ENCODE measurements around the gene ZNF470.

Gene ZNF470

DNA sequence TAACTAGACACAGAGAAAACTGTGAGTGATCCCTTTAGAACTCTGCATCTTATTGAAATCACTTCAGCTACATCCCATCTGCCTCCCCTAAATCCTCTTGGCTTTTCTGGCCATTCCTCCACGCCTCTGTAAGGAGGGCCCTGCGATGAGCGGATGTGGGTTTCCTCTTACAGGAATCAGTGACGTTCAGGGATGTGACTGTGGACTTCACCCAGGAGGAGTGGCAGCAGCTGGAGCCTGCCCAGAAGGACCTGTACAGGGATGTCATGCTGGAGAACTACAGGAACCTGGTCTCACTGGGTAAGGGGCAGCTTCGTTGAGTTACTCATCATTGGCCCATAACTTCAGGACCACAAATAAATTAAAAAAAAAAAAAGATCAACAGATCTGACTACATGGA, 46.4 kb downstream of the ZNF470 start (continued):
- TF ChIP-seq ZNF169 (tag by site-specific recombination; IDR thresholded peaks at IDR 0.05) (no peak), ZNF785 (tag by site-specific recombination; IDR thresholded peaks at IDR 0.05) (no peak)

DNA sequence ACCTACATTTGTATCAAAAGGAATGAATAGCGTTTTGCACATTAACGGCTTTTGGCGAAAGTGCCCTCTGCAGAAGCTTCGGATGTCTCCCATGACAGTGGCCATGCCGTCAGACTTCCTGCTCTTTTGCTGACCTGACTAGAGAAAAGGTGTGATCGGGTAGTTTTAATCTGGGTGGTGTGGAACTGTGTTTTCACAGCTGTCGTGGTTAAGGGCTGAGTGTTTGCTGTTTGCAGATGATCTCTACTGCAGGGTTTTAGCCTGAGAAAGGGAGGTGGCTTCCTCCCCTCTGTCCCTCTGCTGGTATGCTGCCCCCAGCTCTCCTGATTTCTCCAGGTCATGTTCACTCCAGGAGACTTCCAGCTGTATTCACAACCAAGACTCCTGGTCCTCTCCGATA, 50.3 kb downstream of the ZNF470 start:
- TF ChIP-seq, protein P1, sequence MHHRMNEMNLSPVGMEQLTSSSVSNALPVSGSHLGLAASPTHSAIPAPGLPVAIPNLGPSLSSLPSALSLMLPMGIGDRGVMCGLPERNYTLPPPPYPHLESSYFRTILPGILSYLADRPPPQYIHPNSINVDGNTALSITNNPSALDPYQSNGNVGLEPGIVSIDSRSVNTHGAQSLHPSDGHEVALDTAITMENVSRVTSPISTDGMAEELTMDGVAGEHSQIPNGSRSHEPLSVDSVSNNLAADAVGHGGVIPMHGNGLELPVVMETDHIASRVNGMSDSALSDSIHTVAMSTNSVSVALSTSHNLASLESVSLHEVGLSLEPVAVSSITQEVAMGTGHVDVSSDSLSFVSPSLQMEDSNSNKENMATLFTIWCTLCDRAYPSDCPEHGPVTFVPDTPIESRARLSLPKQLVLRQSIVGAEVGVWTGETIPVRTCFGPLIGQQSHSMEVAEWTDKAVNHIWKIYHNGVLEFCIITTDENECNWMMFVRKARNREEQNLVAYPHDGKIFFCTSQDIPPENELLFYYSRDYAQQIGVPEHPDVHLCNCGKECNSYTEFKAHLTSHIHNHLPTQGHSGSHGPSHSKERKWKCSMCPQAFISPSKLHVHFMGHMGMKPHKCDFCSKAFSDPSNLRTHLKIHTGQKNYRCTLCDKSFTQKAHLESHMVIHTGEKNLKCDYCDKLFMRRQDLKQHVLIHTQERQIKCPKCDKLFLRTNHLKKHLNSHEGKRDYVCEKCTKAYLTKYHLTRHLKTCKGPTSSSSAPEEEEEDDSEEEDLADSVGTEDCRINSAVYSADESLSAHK (tag by site-specific recombination; IDR thresholded peaks at IDR 0.05) = no peak
- TF ChIP-seq KLF7 (tag by site-specific recombination; IDR thresholded peaks at IDR 0.05; ENCODE audit: borderline replicate concordance) (no peak), ZFP41 (tag by site-specific recombination; IDR thresholded peaks at IDR 0.05; ENCODE audit: borderline replicate concordance) (no peak), HOXC10 (CRISPR knock-in tag; IDR thresholded peaks at IDR 0.05) (no peak)
- TF ChIP-seq, protein P2, sequence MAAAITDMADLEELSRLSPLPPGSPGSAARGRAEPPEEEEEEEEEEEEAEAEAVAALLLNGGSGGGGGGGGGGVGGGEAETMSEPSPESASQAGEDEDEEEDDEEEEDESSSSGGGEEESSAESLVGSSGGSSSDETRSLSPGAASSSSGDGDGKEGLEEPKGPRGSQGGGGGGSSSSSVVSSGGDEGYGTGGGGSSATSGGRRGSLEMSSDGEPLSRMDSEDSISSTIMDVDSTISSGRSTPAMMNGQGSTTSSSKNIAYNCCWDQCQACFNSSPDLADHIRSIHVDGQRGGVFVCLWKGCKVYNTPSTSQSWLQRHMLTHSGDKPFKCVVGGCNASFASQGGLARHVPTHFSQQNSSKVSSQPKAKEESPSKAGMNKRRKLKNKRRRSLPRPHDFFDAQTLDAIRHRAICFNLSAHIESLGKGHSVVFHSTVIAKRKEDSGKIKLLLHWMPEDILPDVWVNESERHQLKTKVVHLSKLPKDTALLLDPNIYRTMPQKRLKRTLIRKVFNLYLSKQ (tag by site-specific recombination; IDR thresholded peaks at IDR 0.05; ENCODE audit: borderline replicate concordance) = no peak
- TF ChIP-seq, protein P3, sequence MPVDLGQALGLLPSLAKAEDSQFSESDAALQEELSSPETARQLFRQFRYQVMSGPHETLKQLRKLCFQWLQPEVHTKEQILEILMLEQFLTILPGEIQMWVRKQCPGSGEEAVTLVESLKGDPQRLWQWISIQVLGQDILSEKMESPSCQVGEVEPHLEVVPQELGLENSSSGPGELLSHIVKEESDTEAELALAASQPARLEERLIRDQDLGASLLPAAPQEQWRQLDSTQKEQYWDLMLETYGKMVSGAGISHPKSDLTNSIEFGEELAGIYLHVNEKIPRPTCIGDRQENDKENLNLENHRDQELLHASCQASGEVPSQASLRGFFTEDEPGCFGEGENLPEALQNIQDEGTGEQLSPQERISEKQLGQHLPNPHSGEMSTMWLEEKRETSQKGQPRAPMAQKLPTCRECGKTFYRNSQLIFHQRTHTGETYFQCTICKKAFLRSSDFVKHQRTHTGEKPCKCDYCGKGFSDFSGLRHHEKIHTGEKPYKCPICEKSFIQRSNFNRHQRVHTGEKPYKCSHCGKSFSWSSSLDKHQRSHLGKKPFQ (tag by site-specific recombination; IDR thresholded peaks at IDR 0.05) = no peak
- ChIA-PET CTCF (no interaction called here), POLR2A (no interaction called here)
- H3K36me3 ChIP-seq (ENCODE audit: control insufficient read depth in 2 of 2, insufficient read depth in 1 of 2, low read length in 2 of 2) = peaks cover 4 to 29% of the 10 kb centered on the region in 2 experiments; a peak in 2 of 3 replicates
- no peak overlapping the region for H3K27ac ChIP-seq (ENCODE audit: extremely low read depth, low read depth, low read length)
- no peak overlapping the region for H3K4me3 ChIP-seq (ENCODE audit: low read depth, low read length)
- H3K9me3 ChIP-seq (ENCODE audit: control insufficient read depth, insufficient read depth, low read depth, low read length) = peaks cover 3% of the 10 kb centered on the region
- no peaks in the 10 kb centered on the region for H3K4me1 ChIP-seq (ENCODE audit: control insufficient read depth, insufficient read depth, low read length)

DNA sequence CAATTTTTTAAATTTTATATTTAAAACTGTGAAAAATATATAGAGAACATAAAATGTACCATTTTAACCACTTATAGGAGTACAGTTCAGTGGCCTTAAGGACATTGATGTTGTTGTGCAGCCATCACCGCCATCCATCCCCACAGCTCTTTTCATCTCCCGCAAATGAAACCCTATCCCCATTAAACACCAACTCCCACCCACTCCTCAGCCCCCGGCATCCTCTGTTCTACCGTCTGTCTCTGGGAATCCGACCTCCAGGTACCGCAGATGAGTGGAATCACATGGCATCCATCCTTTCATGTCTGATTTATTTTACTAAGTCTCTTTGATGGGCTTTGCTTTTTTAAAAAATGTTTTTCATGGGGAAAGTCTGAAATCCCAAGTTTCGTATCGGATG, 51.9 kb downstream of the ZNF470 start:
- Histone ChIP-seq H3K4me3 (ENCODE audit: low read depth, low read length) (no peak overlapping the region), H3K9me3 (ENCODE audit: control insufficient read depth, insufficient read depth, low read depth, low read length) (peaks cover 7% of the 10 kb centered on the region), H3K27ac (ENCODE audit: extremely low read depth, low read depth, low read length) (no peak overlapping the region), H3K36me3 (ENCODE audit: control insufficient read depth in 2 of 2, insufficient read depth in 1 of 2, low read length in 2 of 2) (peaks cover 13 to 42% of the 10 kb centered on the region in 2 experiments; a peak in 2 of 3 replicates), H3K4me1 (ENCODE audit: control insufficient read depth, insufficient read depth, low read length) (no peaks in the 10 kb centered on the region)
- ChIA-PET CTCF (no interaction called here), POLR2A (no interaction called here)
- TF ChIP-seq, protein P4, sequence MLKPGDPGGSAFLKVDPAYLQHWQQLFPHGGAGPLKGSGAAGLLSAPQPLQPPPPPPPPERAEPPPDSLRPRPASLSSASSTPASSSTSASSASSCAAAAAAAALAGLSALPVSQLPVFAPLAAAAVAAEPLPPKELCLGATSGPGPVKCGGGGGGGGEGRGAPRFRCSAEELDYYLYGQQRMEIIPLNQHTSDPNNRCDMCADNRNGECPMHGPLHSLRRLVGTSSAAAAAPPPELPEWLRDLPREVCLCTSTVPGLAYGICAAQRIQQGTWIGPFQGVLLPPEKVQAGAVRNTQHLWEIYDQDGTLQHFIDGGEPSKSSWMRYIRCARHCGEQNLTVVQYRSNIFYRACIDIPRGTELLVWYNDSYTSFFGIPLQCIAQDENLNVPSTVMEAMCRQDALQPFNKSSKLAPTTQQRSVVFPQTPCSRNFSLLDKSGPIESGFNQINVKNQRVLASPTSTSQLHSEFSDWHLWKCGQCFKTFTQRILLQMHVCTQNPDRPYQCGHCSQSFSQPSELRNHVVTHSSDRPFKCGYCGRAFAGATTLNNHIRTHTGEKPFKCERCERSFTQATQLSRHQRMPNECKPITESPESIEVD (tag by site-specific recombination; IDR thresholded peaks at IDR 0.05) = no peak
- TF ChIP-seq ZNF837 (tag by site-specific recombination; IDR thresholded peaks at IDR 0.05) (no peak), ZFHX2 (tag by site-specific recombination; conservative IDR thresholded peaks at IDR 0.05) (0 out of 2 replicates have a peak, but pooled peaks have one; percentile 23), TRIM28 (IDR thresholded peaks at IDR 0.05; ENCODE audit: borderline replicate concordance, low read length) (no peak), ZNF768 (tag by site-specific recombination; IDR thresholded peaks at IDR 0.05) (no peak), ZNF214 (tag by site-specific recombination; IDR thresholded peaks at IDR 0.05; ENCODE audit: borderline replicate concordance) (no peak), EGR2 (tag by site-specific recombination; IDR thresholded peaks at IDR 0.05; ENCODE audit: low read depth) (0 out of 2 replicates have a peak, but pooled peaks have one; percentile 29), ZBTB8A (tag by site-specific recombination; IDR thresholded peaks at IDR 0.05) (no peak)
- TF ChIP-seq, protein P5, sequence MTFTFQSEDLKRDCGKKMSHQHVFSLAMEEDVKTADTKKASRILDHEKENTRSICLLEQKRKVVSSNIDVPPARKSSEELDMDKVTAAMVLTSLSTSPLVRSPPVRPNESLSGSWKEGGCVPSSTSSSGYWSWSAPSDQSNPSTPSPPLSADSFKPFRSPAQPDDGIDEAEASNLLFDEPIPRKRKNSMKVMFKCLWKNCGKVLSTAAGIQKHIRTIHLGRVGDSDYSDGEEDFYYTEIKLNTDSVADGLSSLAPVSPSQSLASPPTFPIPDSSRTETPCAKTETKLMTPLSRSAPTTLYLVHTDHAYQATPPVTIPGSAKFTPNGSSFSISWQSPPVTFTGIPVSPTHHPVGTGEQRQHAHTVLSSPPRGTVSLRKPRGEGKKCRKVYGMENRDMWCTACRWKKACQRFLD (tag by site-specific recombination; IDR thresholded peaks at IDR 0.05) = no peak
- TF ChIP-seq, protein P6, sequence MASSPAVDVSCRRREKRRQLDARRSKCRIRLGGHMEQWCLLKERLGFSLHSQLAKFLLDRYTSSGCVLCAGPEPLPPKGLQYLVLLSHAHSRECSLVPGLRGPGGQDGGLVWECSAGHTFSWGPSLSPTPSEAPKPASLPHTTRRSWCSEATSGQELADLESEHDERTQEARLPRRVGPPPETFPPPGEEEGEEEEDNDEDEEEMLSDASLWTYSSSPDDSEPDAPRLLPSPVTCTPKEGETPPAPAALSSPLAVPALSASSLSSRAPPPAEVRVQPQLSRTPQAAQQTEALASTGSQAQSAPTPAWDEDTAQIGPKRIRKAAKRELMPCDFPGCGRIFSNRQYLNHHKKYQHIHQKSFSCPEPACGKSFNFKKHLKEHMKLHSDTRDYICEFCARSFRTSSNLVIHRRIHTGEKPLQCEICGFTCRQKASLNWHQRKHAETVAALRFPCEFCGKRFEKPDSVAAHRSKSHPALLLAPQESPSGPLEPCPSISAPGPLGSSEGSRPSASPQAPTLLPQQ (tag by site-specific recombination; IDR thresholded peaks at IDR 0.05) = no peak

Measured in HEK293 (cell line).